Muscle layer of colon (tissue), 2 donors: ENCODE measurements around the gene NPAS3.

ENCODE experiments used
- H3K27ac ChIP-seq: one replicate; pipeline ENCODE4 v1.7.0; 2013; ENCODE audit warnings: low read depth, mild to moderate bottlenecking, low read length, moderate library complexity
- H3K27me3 ChIP-seq, 2 donors: one replicate each; pipeline ENCODE4 v1.7.0; 2013; ENCODE audit warnings: low read length in 2 of 2, mild to moderate bottlenecking in 2 of 2; ENCODE audit not compliant: insufficient read depth in 2 of 2, control insufficient read depth in 1 of 2
- H3K36me3 ChIP-seq: one replicate; pipeline ENCODE4 v1.7.0; 2013; ENCODE audit warnings: mild to moderate bottlenecking, low read length; ENCODE audit not compliant: insufficient read depth
- H3K4me1 ChIP-seq: one replicate; pipeline ENCODE4 v1.7.0; 2013; ENCODE audit warnings: mild to moderate bottlenecking, low read length; ENCODE audit not compliant: insufficient read depth
- H3K4me3 ChIP-seq, 2 donors: one replicate each; pipeline ENCODE4 v1.7.0; 2013; ENCODE audit warnings: low read length in 2 of 2, low read depth in 1 of 2, mild to moderate bottlenecking in 1 of 2, moderate library complexity in 1 of 2
- H3K9ac ChIP-seq: one replicate; pipeline ENCODE4 v1.7.0; 2013; ENCODE audit warnings: low read length
- H3K9me3 ChIP-seq: one replicate; pipeline ENCODE4 v1.7.0; 2013; ENCODE audit warnings: mild to moderate bottlenecking, low read length
- donor health status: abdominal sarcoma.
- donor health status: Adenocarcinoma of cecum.

Gene NPAS3

DNA sequence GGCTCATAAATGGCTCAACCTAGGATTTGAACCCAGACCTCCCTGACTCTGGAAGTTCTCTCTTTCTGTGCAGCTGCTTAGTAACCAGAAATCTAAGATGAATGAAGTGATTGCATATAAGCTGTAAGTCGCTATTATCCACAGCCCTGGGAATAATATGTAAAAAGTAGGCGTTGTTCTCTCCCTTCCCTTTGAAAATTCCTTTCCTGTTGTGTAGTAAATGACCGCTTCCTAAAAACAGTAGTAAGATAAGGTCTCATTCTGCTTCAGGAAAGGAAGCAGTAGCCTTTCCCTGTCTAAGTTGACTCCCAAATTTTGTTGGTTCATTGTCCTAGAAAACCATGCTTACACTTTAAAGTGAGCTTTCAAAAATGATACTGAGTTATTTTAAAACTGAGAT is 593.9 kb downstream of the NPAS3 start:
- Histone ChIP-seq H3K27ac (no peak overlapping the region), H3K36me3 (no peaks in the 10 kb centered on the region), H3K4me1 (no peaks in the 10 kb centered on the region), H3K27me3 (no peaks in the 10 kb centered on the region), H3K4me3 (no peak overlapping the region), H3K9me3 (no peaks in the 10 kb centered on the region), H3K9ac (no peak overlapping the region)

- H3K9me3 ChIP-seq = no peaks in the 10 kb centered on the region
- H3K4me1 ChIP-seq = no peaks in the 10 kb centered on the region
- H3K36me3 ChIP-seq = no peaks in the 10 kb centered on the region
- H3K4me3 ChIP-seq = no peak overlapping the region
- no peak overlapping the region for H3K9ac ChIP-seq
- no peak overlapping the region for H3K27ac ChIP-seq
- H3K27me3 ChIP-seq = no peaks in the 10 kb centered on the region
These were observed 595.4 kb downstream of the NPAS3 start for GRCh38 chr14:33534104-33534503.

GRCh38 chr14:33534632-33535031 is 596.0 kb downstream of the NPAS3 start:
- no peak overlapping the region for H3K27ac ChIP-seq
- no peak overlapping the region for H3K4me3 ChIP-seq
- no peak overlapping the region for H3K9ac ChIP-seq
- no peaks in the 10 kb centered on the region for H3K9me3 ChIP-seq
- H3K27me3 ChIP-seq = no peaks in the 10 kb centered on the region
- H3K36me3 ChIP-seq = no peaks in the 10 kb centered on the region
- H3K4me1 ChIP-seq = no peaks in the 10 kb centered on the region

GRCh38 chr14:33539918-33540357 is 601.3 kb downstream of the NPAS3 start:
- Histone ChIP-seq H3K36me3 (no peaks in the 10 kb centered on the region), H3K9ac (no peak overlapping the region), H3K4me1 (no peaks in the 10 kb centered on the region), H3K27ac (no peak overlapping the region), H3K27me3 (no peaks in the 10 kb centered on the region), H3K9me3 (no peaks in the 10 kb centered on the region), H3K4me3 (no peak overlapping the region)

DNA sequence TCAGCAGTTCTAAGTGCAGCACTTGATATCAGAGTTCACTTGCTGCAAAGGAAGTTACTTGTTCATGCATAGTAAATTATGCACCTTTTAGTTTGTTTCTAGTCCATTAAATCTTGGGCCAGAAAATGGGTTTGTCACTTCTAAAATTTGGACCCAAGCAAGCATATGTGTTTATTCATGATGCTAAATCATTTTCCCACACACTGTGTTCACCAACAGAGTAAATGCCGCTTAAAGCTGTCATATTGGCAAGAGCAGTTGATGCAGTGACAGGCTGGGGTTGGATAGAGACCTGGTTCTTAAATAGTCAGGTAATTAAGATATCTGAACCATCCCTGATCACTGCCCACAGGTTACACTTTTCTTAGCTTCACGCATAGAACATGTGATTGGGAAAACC is 602.5 kb downstream of the NPAS3 start:
- Histone ChIP-seq H3K4me1 (no peaks in the 10 kb centered on the region), H3K9me3 (no peaks in the 10 kb centered on the region), H3K27ac (no peak overlapping the region), H3K4me3 (no peak overlapping the region), H3K36me3 (no peaks in the 10 kb centered on the region), H3K9ac (no peak overlapping the region), H3K27me3 (no peaks in the 10 kb centered on the region)

DNA sequence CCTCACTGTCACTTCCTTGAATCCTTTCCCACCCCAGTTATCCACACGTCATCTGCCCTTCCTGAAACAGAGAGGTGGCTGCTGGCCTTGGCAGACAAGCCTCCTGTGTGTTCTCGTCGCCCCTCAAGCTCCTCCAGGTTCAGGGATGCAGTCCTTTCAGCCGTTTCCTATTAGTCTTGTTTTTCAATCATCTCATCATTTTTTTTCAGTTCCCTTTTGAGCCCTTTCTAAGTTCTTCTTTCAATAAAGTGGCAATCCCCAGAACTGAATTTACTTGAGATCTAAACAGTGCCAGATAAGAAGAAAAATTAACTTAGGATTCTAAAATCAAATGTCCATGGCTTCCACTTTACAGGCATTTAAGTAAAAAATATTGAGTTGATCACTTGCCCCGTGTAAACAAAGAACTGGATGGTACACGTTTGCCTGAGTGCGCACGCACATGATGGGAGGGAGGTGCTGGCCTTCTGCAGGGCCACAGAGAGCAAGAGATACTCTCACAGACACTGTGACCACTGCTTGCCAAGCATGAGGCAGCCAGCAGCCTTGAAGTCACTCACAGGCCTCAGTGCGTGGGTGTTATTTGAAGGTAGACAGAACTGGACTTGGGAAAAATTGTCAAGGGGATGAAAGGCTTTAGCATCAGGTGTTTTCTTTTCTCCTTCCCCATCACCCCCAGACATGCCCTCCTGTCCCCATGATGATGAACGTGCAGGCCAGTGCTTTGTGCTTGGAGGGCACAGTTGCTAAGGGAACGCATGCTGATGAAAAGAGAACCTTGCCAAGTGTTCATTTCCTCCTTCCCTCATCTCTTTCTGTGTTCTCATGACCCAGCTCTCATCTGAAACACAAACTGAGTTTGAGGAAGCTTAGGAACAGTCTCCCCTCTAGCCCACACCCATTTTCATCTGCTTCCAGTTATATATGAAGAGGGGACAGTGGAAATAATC is 603.9 kb downstream of the NPAS3 start:
- Histone ChIP-seq H3K9ac (no peak overlapping the region), H3K9me3 (no peaks in the 10 kb centered on the region), H3K4me3 (no peak overlapping the region), H3K36me3 (no peaks in the 10 kb centered on the region), H3K4me1 (no peaks in the 10 kb centered on the region), H3K27ac (no peak overlapping the region), H3K27me3 (no peaks in the 10 kb centered on the region)

DNA sequence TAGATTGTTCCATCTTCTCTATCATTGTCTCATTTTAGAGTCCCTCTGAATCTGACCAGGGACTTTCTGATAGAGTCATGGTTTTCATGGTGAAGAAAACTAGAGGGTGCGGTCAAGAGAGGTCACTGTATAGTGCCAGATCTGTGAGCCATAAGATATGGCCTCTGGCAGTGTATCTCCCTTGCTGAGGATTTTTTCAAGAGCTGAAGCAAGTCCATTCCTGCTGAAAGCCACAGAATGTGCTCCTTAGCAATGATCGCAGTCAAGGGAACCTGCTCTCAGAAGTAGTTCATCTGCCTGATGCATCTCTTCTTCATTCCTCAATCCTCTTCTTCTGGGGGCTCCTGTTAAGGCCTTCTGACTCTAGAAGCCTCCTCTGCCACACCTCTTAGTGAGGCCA is 607.0 kb downstream of the NPAS3 start:
- H3K9me3 ChIP-seq = no peaks in the 10 kb centered on the region
- no peaks in the 10 kb centered on the region for H3K36me3 ChIP-seq
- H3K27me3 ChIP-seq = no peaks in the 10 kb centered on the region
- H3K9ac ChIP-seq = no peak overlapping the region
- H3K4me3 ChIP-seq = no peak overlapping the region
- no peaks in the 10 kb centered on the region for H3K4me1 ChIP-seq
- H3K27ac ChIP-seq = no peak overlapping the region

GRCh38 chr14:33548606-33549005 is 609.9 kb downstream of the NPAS3 start:
- Histone ChIP-seq H3K27ac (no peak overlapping the region), H3K27me3 (no peaks in the 10 kb centered on the region), H3K9ac (no peak overlapping the region), H3K36me3 (no peaks in the 10 kb centered on the region), H3K9me3 (no peaks in the 10 kb centered on the region), H3K4me1 (no peaks in the 10 kb centered on the region), H3K4me3 (no peak overlapping the region)

DNA sequence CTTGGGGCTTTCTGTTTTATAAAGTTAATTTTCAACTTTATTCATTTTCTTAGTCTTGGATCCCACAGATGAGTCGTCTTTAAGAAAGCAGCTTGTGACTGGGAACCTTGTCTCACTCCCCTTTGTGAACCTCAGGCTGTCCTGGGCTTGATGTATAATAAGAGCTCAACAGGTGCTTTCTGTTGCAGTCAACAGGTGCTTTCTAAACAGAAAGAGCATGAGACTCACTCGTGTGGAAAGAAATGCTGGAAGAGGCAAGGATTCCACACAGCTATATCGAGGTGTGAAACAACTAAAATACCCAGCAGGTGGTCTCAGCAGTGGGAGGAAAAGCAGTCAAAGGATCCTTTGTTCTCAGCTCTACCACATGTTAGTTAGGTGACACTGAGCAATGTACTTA is 613.3 kb downstream of the NPAS3 start:
- Histone ChIP-seq H3K36me3 (no peaks in the 10 kb centered on the region), H3K9ac (no peak overlapping the region), H3K27ac (no peak overlapping the region)

DNA sequence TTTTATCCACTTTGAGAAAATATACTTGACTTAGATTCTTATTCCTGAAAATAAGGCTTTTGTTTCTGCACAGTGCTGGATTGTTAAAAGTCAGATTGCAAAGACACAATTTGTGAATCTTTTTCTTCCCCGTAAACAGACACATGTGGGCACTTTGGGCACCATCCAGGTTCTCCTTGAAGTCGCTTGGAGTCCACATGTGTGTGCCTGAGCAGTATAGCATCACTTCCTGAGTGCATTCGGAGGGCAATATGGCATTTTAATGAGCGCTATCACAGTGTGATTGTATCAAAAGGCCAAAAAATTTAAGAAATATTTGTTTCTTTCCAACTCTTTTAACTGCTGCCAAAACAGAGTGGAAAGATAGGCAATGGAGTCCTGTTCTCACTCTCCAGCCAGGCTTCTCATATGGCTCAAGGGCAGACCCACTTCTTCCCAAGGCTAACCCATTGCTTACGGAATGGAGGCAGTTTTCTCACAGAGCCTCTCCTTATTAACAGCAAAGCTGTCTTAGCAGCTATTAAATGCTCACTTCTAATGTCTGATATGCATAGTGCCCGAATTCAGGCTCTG is 615.1 kb downstream of the NPAS3 start:
- Histone ChIP-seq H3K9me3 (no peaks in the 10 kb centered on the region), H3K36me3 (no peaks in the 10 kb centered on the region), H3K27me3 (no peaks in the 10 kb centered on the region), H3K4me3 (no peak overlapping the region), H3K27ac (no peak overlapping the region), H3K9ac (no peak overlapping the region), H3K4me1 (no peaks in the 10 kb centered on the region)

More for the DNA sequence above, 613.3 kb downstream of the NPAS3 start:
- no peak overlapping the region for H3K4me3 ChIP-seq
- H3K4me1 ChIP-seq = no peaks in the 10 kb centered on the region
- H3K27me3 ChIP-seq = no peaks in the 10 kb centered on the region
- no peaks in the 10 kb centered on the region for H3K9me3 ChIP-seq

GRCh38 chr14:33554988-33555387 is 616.3 kb downstream of the NPAS3 start:
- Histone ChIP-seq H3K9ac (no peak overlapping the region), H3K27me3 (no peaks in the 10 kb centered on the region), H3K4me3 (no peak overlapping the region), H3K36me3 (no peaks in the 10 kb centered on the region), H3K9me3 (no peaks in the 10 kb centered on the region), H3K4me1 (no peaks in the 10 kb centered on the region), H3K27ac (no peak overlapping the region)
